ENCODE measurements around the gene CORO6.

DNA sequence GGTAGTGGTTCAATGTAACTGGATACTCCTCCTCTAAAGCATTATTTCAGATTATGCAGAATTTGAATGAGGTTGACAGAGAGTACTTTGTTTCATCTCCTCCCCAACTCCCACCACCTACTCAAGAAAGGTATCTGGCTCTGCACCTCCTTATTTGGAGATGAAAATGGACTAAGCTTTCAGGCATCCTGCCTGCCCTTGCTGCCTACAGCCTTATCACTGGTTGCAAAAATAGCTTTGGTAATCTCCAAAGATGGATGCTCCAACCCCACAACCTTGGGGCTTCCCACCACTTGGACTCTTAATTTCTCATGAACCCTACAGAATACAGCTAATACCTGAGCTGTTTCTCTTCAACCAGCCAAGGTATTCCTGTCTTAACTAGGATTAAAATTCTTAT is 45.3 kb upstream of the CORO6 start:
- TF ChIP-seq EZH2 (IDR thresholded peaks at IDR 0.05; ENCODE audit: low read length), result no peak
- TF ChIP-seq, protein P1, sequence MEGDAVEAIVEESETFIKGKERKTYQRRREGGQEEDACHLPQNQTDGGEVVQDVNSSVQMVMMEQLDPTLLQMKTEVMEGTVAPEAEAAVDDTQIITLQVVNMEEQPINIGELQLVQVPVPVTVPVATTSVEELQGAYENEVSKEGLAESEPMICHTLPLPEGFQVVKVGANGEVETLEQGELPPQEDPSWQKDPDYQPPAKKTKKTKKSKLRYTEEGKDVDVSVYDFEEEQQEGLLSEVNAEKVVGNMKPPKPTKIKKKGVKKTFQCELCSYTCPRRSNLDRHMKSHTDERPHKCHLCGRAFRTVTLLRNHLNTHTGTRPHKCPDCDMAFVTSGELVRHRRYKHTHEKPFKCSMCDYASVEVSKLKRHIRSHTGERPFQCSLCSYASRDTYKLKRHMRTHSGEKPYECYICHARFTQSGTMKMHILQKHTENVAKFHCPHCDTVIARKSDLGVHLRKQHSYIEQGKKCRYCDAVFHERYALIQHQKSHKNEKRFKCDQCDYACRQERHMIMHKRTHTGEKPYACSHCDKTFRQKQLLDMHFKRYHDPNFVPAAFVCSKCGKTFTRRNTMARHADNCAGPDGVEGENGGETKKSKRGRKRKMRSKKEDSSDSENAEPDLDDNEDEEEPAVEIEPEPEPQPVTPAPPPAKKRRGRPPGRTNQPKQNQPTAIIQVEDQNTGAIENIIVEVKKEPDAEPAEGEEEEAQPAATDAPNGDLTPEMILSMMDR (optimal IDR thresholded peaks at IDR 0.05 in 1 of 3, IDR thresholded peaks at IDR 0.05 in 1 of 3, conservative IDR thresholded peaks at IDR 0.05 in 1 of 3; ENCODE audit: extremely low read depth in 1 of 3, insufficient read depth in 2 of 3, low read length in 3 of 3), result no peak

Measured in keratinocyte (primary cell).